HG03460 (cell line): ENCODE results near the gene FBLN1.
"Not testable (repeated sequence)": the region's sequence is repeated elsewhere in the genome, so short reads cannot be mapped to it uniquely, and the experiment has no call there.

Experiments
- ATAC-seq: cut with Tn5 transposase; IDR thresholded peaks from one replicate; pipeline ENCODE4 v1.9.1; 2021; ENCODE audit not compliant: unreplicated experiment

The FBLN1 gene

DNA sequence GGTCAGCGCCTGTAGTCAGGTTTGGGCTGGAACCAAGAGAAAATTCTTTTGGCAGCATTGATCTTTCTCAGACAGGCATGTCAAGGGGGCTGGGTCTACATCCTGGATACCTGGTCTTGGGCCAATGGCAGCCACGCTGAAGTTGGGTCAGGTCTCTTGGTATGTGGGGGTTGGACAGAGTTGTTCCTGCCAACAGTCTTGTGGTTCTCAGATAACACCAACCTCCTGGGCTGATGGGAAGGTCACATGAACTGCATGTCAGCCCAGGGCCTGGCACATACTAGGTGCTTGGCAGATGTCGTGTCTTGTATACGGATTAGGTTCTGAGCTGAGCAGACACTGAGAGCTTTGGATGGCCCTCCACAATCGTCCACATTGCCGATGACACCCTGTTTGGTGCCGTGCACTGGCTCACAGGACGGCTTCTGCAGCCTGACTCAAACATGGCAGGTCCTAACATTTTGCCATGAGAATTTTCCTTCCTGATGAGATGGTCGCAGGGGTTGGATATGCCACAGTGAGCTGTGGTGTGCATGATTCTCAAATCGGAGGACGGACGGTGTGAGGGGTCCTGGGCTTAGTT is 42.0 kb downstream of the FBLN1 start:
- ATAC-seq = no peak

DNA sequence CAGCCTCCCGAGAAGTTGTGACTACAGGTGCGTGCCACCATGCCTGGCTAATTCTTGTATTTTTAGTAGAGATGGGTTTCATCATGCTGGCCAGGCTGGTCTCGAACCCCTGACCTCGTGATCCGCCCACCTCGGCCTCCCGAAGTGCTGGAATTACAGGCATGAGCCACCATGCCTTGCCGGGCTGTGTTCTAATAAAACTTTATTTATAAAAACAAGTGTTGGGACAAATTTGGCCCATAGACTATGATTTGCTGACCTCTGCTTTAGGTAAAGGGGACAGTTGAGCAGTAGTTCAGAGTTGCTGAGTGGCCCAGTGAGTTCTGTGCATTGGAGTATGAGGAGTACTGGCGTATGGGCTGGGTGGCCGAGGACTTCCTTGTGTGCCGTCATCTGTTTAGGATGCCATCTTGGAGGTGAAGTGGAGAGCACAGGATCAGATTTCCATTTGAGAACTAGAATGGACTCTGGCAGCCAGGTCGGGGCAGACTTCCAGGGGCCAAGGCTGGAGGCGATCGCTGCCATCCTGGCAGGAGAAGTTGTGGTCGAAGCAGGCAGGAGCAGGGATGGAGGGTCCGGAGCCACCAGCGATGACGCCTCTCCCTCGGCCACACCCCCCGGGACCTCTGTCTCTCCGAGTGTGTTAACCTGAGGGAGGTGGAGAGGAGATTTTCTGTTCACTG is 43.8 kb downstream of the FBLN1 start:
- no peak for ATAC-seq

DNA sequence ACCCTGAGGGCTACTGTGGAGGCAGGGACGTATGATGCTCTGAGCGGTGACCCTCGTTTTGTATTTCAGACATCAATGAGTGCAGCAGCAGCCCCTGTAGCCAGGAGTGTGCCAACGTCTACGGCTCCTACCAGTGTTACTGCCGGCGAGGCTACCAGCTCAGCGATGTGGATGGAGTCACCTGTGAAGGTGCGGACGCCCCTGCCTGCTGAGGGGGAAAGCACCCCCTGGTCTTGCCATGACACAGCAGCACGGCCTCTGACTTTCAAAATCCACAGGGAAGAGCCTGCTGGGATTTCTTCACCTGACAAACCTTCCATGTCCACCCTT is 44.3 kb downstream of the FBLN1 start:
- ATAC-seq = no peak

DNA sequence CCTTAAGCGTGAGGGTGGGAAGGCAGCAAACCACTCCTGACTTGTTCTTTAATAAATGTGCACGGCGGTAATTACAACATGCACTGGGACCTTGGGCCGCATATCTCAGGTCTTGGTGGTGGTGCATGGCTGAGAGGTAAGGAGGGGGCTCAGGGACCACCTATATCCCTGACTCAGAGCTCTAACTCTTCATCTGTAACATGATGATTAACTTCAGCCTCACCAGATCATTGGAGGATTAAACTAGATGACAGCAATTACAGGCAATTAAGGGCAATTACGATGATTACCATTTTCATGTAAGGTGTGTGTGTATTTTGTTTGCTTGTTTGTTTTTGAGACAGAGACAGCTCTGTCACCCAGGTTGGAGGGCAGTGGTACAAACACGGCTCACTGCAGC is 45.0 kb downstream of the FBLN1 start:
- no peak for ATAC-seq

DNA sequence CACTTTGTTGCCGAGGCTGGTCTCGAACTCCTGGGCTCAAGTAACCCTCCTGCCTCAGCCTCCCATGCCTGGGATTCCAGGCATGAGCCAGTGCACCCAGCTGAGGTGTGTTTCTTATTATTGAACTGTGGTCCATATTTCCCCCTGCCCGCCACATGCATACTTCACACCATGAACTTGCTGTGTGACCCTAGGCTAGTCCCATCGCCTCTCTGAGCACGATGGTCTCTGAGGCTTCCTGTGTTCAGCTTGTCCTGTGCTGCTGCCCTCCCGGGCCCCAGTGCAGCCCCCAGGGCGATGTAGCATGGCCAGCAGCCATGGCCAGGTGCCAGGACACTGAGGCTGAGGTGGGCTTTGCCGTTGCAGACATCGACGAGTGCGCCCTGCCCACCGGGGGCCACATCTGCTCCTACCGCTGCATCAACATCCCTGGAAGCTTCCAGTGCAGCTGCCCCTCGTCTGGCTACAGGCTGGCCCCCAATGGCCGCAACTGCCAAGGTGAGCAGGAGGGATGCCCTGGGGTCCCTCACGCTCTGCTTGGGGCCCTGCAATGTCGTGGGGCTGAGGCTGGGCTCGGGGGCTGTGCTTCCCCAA is 45.7 kb downstream of the FBLN1 start:
- ATAC-seq = no peak

DNA sequence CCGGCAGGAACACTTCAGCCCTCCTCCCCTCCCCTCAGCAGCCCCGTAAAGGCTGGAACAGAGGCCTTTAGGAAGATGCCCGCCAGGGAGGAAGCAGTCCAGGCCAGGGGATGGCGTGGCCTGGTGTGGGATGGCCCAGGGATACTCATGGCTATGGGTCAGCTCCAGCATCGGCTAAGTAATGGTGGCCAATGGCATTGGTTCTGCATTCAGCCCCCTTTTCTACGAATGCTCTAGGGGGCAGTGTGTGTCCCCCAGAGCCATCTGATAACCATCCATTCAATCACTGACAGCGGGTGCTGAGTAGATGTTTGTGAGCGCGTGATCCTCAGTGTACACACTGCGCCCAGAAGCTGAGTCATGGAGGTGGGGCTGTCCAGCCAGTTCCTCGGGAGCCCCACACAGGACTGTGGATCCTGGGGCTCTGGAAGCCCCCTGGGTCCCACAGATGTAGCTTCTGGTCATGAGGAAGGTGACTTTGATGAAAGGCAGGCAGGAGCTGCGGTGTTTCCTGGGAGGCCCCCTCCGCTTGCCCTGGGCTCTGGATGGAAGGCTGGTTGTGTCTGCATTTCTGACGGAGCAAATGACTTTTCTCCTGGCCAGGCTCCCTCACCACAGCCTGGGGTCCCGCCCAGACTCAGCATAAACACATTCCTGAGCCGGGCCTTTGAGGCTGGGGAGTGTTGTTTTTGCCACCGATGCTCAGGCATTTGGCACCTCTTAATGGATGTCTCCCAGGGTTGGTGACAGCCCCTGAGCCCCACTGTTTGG is 46.5 kb downstream of the FBLN1 start:
- no peak for ATAC-seq

DNA sequence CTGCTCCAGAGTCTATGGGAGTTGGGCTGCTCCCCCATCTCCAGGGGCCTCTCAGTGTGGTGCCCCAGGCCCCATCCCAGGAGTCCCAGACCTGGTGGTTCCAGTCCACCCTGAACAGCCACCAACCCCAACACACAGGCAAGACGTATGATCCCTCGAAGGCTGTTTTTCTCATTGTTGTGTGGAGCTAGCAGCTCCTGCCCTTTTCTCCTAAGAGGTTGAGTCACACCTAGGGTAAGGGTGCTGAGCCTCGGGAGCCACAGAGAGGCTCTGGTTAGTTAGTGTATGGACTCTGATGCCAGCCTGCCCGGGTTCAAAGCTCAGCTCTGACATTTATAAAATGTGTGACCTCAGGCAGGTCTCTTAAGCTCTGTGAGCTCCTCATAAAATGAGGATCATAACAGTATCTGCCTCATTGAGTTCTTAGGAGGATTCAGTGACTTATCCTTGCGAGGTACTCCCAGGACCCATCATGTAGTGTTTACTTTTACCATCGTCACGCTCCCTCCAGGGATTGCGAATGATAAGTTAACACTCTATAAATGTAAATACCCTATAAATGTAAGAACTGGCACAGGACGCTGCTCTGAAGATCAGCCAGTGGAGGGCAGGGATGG is 47.2 kb downstream of the FBLN1 start:
- no peak for ATAC-seq

DNA sequence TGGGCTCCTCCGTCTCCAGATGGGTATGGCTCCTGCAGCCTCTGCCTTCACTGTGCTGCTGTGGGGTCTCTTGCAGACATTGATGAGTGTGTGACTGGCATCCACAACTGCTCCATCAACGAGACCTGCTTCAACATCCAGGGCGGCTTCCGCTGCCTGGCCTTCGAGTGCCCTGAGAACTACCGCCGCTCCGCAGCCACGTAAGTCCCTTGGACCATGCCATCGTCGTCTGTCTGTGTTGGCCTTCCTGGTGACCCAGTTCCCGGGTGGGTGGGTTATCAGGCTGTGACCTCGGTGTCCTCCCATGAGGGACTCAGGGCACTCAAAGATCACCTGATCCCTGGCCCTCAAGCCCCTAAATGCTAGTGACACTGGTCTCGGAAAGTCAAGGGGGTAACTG is 47.7 kb downstream of the FBLN1 start:
- ATAC-seq = no peak

DNA sequence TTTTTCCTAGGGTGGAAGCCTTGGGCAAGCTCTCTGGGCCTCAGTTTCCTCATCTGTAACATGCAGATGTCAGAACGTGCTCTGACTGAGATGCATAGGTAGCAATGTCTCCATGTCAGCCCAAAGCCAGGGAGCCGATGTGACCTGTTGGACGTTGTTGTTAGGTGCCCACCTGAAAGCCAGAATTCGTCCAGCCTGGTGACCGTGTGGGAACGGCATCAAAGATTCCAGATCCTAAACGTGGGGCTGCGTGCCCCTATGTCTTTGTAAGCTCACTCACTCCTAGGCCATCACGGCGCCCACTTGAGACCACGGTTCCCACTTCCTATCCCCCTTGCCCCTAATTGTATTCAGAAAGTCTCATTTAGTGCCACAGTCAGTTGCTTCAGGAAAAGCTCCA is 48.2 kb downstream of the FBLN1 start:
- no peak for ATAC-seq

DNA sequence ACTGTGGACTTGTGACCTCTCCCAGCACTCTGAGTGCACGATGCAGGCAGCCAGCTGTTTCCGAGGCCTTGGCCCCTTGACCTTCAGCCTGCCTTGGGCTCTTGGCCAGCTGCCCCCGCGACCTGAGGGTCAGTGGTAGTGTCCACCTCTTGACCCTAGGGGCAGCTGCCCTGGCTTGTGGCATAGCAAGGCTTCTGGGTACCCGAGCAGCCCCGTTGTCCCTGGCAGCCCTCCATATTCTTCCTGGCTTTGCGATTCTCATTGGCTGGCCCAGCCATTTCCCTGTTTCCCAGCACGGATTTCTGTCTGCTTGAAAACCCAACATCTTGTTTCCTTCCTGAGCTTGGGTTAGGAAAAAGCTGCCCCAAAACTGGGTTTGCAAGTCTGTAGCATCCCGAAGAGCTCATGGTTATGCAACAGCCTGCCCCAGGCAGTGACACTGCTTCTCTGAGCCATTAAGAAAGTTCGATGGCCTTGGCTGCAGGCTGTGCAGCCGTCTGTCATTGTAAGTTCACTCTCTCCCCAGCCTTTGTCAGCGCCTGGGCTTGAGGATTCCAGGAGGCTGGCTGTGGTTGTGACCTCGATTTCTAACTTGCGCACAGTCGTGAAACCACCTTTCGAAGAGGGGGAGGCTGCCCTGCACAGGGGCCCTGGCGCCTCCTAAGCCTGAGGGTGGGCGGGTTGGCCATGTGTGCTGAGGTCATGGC is 48.8 kb downstream of the FBLN1 start:
- ATAC-seq = no peak

DNA sequence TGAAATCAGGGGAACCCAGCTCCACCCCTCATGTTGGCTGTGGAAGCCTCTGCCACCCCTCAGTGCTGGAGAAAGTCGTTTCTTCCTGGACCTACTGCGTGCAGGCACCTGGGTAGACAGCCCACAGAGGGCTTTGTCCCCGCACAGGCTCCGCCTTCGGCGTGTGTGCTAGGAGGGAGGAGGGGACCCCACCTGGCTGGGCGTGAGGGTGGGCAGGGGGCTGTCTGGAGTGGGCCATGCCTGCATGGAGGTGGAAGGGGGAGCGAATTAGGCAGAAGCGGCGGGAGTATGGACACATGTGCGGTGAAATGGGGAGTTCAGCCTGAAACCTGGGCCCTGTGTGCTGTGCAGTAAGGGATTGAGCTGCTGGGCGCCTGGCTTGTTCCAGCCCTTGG is 49.3 kb downstream of the FBLN1 start:
- ATAC-seq = no peak

DNA sequence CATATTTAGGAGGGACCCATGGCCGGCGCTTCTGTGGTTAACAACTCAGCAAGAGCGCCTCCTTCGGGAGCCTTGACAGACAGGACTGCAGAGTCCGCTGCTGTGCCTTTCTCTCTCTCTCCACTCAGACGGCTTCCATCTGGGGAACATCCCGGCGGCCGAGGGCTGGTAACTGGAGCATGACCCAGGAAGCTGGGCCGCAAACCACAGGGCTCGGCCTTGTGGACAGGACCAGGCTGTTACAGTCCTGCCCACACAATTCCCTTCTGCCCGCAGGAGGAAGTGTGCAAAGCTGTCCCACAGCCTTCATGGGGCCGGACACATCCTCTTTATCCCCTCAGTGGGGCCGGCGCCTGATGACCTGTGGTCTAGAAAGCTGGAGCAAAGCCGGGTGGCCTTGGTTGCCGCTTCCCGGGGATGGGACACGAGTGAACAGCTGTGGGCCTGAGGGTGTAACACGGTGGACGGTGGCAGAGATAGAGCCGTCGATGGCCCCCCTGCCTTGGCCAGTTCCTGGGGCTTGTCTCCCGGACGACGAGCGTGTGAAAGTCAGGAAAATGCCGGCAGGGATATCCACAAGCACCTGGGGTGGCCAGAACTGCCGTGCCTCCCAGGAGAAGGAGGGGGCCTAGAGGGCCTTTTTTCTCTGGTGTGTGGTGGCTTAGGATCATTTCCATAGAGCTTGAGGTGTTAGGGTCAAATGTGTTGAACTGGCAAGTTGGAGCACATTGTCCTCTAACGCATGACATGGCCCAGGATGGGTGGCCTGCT is 50.1 kb downstream of the FBLN1 start:
- no peak for ATAC-seq

DNA sequence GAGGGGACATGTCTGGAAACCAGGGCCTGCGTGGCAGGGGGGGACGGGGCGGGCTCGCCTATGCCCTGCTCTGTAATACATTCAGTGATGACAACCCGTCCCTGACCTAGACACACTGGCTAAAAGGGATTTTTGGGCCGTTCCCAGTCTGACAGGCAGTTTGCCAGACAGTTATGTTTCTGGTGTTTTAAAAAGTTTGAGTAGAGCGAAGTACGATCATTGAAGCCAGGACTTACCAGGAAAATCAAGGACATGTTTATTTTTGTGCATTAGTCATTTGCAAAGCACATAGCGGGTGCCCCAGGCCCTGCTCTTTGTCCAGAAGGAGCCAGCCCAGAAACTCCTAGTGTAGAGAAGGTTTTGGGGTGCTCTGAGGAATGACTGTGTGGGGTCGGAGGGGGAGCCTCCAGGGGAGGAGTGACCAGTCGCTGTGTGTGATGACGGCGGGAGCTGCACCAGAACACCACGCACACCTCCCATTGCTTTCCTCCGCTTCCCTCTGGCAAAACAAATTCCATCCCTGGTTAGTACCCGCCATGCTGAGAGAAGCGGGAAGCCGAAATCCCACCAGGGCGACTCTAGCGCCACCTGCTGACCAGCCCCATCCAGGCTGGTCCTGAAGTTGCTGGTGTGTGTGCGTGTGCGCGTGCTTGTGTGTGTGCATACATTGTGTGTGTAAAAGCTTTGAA is 50.8 kb downstream of the FBLN1 start:
- no peak for ATAC-seq

DNA sequence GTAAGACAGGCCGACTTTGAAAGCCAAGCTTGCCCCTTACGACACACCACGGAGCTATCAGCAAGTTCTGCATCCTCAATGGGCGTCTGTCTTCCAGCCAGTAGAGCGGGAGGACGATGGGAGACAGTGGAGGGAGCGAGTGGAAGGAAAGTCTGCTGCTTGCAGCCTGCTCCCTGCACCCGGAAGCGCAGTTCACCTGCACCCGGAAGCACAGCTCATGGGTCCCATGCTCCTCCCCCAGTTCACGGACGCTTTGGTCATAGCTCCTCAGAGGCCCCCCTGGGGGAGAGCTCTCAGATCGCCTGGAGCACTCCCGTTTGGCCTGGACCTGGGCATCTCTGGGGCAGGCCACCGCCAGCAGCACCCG is 51.3 kb downstream of the FBLN1 start:
- ATAC-seq = no peak

DNA sequence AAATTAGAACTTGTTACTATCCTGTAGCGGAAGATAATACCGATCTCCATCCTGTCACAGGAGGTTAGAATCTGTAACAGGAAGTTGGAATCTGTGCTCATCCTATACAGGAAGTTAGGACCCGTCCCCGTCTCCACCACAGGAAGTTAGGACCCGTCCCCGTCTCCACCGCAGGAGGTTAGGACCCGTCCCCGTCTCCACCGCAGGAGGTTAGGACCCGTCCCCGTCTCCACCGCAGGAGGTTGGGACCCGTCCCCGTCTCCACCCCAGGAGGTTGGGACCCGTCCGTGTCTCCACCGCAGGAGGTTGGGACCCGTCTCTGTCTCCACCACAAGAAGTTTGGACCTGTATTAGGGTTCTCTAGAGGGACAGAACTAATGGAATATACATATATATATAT is 52.2 kb downstream of the FBLN1 start:
- ATAC-seq = no peak

DNA sequence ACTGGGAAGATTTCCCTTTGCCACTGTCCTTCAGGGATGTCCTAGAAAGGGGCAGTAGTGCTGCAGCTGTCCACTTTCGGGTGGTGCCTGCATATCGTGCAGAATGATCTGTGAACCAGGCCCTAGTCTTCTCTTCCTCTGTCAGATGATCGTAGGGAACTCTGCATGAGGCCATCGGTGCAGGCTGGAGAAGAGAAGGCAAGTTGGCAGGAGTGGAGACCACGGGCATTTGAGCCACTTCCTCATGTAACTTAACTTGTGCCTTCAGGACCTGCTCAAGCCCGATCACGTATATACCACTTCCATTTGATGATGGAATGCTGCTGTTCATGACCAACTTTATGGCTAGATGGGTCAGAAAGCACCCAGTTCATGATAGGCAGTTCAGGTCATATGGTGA is 55.2 kb downstream of the FBLN1 start:
- ATAC-seq = not testable (repeated sequence)

DNA sequence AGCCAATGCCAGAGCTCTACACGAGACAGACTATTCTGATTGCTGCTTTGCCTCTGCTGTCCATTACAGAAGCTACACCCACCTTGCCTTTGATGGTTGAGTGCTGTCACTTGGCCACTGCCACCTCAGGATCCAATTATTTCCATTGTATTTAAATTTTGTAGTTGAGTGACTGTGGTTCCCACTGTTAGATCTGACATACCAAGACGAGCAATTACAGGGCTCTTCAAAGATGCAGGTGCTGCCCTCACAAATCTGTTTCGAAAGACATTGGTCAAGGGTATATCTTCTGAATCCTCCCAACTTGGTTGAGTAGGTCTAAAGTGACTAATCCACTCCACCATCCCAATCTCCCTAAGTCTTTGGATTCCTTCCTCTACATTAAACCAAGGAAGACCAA is 57.4 kb downstream of the FBLN1 start:
- not testable (repeated sequence) for ATAC-seq

DNA sequence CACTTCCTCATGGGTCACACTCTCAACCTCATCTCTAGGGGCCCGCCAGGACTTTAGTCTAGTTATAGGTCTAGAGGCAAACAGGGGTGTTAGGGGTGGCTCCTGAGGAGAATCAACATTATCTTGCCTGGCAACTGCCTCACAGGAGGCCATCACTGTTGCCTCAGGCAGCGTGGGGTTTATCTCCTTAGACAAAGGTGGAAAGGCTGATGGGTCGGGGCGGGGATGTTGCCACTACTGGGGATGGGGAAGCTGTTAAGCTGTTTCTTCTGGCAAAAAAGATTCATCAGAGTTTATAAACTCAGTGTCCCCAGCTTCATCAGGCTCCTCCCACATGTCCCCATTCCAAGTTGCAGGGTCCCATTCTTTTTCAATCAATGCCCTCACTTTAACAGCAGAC is 58.1 kb downstream of the FBLN1 start:
- ATAC-seq = not testable (repeated sequence)

DNA sequence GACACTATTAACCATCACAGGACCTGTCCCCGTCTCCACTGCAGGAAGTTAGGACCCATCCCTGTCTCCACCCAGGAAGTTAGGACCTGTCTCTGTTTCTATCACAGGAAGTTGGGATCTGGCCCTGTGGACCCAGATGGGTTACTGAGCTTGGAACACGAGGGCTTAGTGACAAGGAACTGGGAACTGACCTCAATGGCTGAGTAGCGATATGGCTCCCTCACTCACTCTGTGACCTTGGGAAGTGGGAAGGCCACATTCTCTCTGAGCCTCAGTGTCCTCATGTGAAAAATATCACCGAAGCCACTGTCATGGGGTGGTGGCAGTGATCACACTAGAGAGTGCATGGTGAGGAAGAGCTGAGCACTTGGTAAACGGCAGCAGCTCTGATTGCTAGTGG is 59.4 kb downstream of the FBLN1 start:
- ATAC-seq = no peak
